Measurements from ENCODE around the gene HDAC4.

HDAC4 gene

DNA sequence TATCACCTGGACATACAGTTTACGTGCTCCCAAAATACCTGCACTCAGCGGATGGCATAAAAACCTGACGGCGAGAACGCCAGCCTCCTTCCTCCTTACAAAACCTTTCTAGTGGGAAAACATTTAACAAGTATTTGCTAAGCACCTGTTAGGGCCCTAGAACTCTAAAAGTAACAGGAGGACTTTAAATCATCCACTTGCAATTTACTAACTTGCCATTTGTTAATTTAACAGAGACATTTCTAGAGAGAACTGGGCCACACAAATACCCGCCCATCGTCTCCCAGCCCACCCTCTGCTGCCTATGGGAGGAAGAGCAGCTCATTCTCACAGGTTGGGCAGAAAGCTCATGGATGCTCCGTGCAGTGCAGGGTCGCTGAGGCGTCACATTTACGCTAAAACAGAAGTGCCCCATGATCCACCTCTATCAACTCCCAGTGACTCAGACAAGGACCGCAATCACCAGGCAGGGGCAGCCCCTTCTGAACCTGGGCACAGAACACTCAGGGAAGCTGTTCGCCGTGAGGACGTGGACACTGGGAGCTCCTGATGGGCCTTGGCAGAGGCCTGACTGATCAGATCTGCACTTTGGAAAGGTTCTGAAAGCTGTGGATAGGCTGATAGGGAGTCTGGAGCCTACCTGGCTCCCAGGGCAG, 106.9 kb downstream of the HDAC4 start:
- TF ChIP-seq EP300 (IDR thresholded peaks at IDR 0.05; ENCODE audit: borderline replicate concordance) (no peak), MAX (IDR thresholded peaks at IDR 0.05) (no peak), TEAD4 (IDR thresholded peaks at IDR 0.05) (no peak), CREB1 (IDR thresholded peaks at IDR 0.05; ENCODE audit: low read depth) (no peak), TAF1 (IDR thresholded peaks at IDR 0.05; ENCODE audit: low read depth) (no peak), EGR1 (IDR thresholded peaks at IDR 0.05) (no peak)
- TF ChIP-seq, protein P1, sequence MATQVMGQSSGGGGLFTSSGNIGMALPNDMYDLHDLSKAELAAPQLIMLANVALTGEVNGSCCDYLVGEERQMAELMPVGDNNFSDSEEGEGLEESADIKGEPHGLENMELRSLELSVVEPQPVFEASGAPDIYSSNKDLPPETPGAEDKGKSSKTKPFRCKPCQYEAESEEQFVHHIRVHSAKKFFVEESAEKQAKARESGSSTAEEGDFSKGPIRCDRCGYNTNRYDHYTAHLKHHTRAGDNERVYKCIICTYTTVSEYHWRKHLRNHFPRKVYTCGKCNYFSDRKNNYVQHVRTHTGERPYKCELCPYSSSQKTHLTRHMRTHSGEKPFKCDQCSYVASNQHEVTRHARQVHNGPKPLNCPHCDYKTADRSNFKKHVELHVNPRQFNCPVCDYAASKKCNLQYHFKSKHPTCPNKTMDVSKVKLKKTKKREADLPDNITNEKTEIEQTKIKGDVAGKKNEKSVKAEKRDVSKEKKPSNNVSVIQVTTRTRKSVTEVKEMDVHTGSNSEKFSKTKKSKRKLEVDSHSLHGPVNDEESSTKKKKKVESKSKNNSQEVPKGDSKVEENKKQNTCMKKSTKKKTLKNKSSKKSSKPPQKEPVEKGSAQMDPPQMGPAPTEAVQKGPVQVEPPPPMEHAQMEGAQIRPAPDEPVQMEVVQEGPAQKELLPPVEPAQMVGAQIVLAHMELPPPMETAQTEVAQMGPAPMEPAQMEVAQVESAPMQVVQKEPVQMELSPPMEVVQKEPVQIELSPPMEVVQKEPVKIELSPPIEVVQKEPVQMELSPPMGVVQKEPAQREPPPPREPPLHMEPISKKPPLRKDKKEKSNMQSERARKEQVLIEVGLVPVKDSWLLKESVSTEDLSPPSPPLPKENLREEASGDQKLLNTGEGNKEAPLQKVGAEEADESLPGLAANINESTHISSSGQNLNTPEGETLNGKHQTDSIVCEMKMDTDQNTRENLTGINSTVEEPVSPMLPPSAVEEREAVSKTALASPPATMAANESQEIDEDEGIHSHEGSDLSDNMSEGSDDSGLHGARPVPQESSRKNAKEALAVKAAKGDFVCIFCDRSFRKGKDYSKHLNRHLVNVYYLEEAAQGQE (IDR thresholded peaks at IDR 0.05; ENCODE audit: low read depth) = no peak
- TF ChIP-seq, protein P2, sequence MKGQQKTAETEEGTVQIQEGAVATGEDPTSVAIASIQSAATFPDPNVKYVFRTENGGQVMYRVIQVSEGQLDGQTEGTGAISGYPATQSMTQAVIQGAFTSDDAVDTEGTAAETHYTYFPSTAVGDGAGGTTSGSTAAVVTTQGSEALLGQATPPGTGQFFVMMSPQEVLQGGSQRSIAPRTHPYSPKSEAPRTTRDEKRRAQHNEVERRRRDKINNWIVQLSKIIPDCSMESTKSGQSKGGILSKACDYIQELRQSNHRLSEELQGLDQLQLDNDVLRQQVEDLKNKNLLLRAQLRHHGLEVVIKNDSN (IDR thresholded peaks at IDR 0.05) = no peak

DNA sequence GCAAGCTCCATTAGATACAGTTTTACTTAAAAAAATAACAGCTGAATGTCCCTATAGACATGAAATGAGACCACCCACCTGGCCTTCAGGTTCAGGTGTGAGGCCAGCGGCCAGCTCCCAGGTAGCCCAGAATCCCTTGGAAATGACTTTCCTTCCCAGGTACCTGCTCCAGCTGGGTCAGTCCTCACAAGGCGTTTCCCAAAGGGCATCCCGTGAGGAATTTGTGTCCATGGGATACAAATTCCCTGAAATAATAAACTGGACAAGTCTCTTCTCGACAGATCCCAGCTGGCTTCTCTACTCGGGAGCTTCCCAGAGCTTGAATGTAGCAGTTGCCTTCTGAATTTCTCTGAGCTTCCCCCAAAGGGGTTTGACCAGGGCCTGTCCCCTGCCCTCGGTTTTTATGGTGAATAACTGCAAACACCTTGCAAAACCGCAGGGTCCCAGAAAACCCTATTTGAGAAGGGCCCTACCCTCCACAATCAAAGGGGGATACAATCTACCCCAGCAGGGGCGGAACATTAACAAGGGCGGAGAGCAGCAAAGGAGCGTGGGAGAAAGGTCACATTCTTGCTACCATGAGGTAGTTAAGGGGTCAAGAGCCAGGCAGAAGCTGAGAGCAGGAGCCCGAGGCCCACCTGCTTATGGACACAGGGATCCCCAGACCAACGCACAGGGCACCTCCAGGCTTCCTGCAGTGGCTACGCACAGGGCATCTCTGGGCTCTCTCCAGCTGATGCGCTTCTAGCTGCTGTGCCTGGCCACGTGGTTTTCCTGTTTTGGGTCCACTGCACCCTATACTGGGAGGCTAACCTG, 107.7 kb downstream of the HDAC4 start:
- TF ChIP-seq RAD21 (IDR thresholded peaks at IDR 0.05; ENCODE audit: low read depth) (no peak), EP300 (IDR thresholded peaks at IDR 0.05; ENCODE audit: borderline replicate concordance) (no peak), TCF12 (IDR thresholded peaks at IDR 0.05; ENCODE audit: low read depth) (no peak), TAF1 (IDR thresholded peaks at IDR 0.05; ENCODE audit: low read depth) (no peak), EGR1 (IDR thresholded peaks at IDR 0.05) (no peak), YY1 (IDR thresholded peaks at IDR 0.05; ENCODE audit: low read depth) (no peak), CREB1 (IDR thresholded peaks at IDR 0.05; ENCODE audit: low read depth) (no peak), FOXM1 (IDR thresholded peaks at IDR 0.05; ENCODE audit: borderline replicate concordance, low read depth) (no peak), NFIC (IDR thresholded peaks at IDR 0.05) (no peak)
- TF ChIP-seq, protein P2 (IDR thresholded peaks at IDR 0.05) = no peak
- TF ChIP-seq, protein P1 (IDR thresholded peaks at IDR 0.05; ENCODE audit: low read depth) = no peak

- TF ChIP-seq, protein P1 (IDR thresholded peaks at IDR 0.05; ENCODE audit: low read depth) = no peak
- TF ChIP-seq RAD21 (IDR thresholded peaks at IDR 0.05; ENCODE audit: low read depth) (no peak), MAX (IDR thresholded peaks at IDR 0.05) (no peak), TAF1 (IDR thresholded peaks at IDR 0.05; ENCODE audit: low read depth) (no peak), TEAD4 (IDR thresholded peaks at IDR 0.05) (no peak), CEBPB (IDR thresholded peaks at IDR 0.05) (no peak), EGR1 (IDR thresholded peaks at IDR 0.05) (no peak), NFIC (IDR thresholded peaks at IDR 0.05) (no peak)
- TF ChIP-seq, protein P2 (IDR thresholded peaks at IDR 0.05) = no peak
These were observed 108.3 kb downstream of the HDAC4 start for GRCh38 chr2:239292531-239292930.

Measured in Ishikawa (cell line).